ENCODE data around the gene STMP1.

GRCh38 chr7:135669774-135670173, 7.5 kb downstream of the STMP1 start:
- TF ChIP-seq STAT1 (IDR thresholded peaks at IDR 0.05; ENCODE audit: unreplicated experiment), result no peak
- no peak for TF ChIP-seq EZH2 (IDR thresholded peaks at IDR 0.05; ENCODE audit: low read depth, unreplicated experiment)
- TF ChIP-seq CTCF (conservative IDR thresholded peaks at IDR 0.05; ENCODE audit: low read depth in 2 of 2), result no peak
- no peak for TF ChIP-seq ETS1 (IDR thresholded peaks at IDR 0.05)
